ENCODE measurements around the gene TMOD1. TPM values are rescaled to one million over a fixed set of nuclear protein-coding genes. Genes with fewer than 3 reads are reported as not detected.

The TMOD1 gene
- total and polyA plus RNA-seq, 4 donors: 2.4 to 7.9 (median 5.2) TPM

DNA sequence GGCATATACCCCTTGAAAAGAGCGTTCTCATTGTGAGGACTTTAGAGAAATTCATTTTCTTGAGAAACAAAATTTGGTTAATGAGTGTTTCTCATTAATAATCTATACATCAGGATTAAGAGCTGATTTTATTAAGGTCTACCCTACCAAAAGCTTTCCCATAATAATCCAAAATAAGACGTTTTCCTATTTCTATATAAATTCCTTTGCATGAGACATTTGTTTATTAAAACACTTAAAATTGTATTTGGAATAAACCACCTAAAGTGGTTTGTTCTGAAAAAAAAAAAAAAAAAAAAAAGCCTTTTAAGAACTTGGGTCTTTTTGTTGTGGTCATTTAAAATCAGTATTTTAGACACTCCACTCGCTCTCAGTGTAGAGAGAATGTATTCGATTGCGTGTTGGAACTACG is 695 bp upstream of the TMOD1 start:
- no peak overlapping the region for H3K27ac ChIP-seq (ENCODE audit: low read depth in 1 of 2, low read length in 1 of 2)
- H3K9ac ChIP-seq (ENCODE audit: insufficient read depth in 1 of 2, low read length in 2 of 2): no peak overlapping the region
- H3K27me3 ChIP-seq (ENCODE audit: control insufficient read depth in 3 of 3, insufficient read depth in 3 of 3, low read length in 2 of 3): peaks cover 0 to 61% (median 53%) of the 10 kb centered on the region in 3 donors
- DNase-seq (no peak), ATAC-seq (ENCODE audit: insufficient read depth, low FRiP score) (no peak)
- H3K4me3 ChIP-seq: peak overlapping the region; percentile 50
- peaks cover 0 to 6% (median 3%) of the 10 kb centered on the region in 4 donors for H3K36me3 ChIP-seq (ENCODE audit: control insufficient read depth in 4 of 4, insufficient read depth in 4 of 4, low read length in 4 of 4)
- H3K4me1 ChIP-seq (ENCODE audit: control insufficient read depth in 5 of 5, insufficient read depth in 5 of 5, low read length in 5 of 5): peaks cover 0 to 10% (median 8%) of the 10 kb centered on the region in 5 donors
- TF ChIP-seq, protein P1, sequence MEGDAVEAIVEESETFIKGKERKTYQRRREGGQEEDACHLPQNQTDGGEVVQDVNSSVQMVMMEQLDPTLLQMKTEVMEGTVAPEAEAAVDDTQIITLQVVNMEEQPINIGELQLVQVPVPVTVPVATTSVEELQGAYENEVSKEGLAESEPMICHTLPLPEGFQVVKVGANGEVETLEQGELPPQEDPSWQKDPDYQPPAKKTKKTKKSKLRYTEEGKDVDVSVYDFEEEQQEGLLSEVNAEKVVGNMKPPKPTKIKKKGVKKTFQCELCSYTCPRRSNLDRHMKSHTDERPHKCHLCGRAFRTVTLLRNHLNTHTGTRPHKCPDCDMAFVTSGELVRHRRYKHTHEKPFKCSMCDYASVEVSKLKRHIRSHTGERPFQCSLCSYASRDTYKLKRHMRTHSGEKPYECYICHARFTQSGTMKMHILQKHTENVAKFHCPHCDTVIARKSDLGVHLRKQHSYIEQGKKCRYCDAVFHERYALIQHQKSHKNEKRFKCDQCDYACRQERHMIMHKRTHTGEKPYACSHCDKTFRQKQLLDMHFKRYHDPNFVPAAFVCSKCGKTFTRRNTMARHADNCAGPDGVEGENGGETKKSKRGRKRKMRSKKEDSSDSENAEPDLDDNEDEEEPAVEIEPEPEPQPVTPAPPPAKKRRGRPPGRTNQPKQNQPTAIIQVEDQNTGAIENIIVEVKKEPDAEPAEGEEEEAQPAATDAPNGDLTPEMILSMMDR (IDR thresholded peaks at IDR 0.05; ENCODE audit: control extremely low read depth, extremely low read depth): no peak
- 12 to 17% methylated on average over 6 of the region's 6 CpGs for WGBS, 2 donors
- H3K9me3 ChIP-seq (ENCODE audit: control insufficient read depth in 4 of 4, insufficient read depth in 3 of 4, low read length in 3 of 4): no peaks in the 10 kb centered on the region

DNA sequence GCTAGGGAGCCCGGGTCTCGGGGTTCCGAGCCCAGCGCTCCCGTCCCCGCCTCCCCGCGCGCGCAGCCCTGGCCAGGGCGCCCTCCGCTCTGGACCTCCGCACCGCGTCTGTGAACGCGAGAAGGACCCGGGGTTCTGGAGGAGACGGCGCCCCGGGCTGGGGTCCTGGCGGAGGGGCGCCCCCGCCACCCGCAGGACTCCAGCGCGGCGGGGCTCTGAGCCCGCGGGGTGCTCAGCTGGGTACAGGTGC is 431 bp downstream of the TMOD1 start:
- WGBS, 2 donors: 1% methylated on average over 29 to 30 of the region's 30 CpGs
- peak; percentile 4 for ATAC-seq (ENCODE audit: insufficient read depth, low FRiP score)
- Histone ChIP-seq H3K9me3 (ENCODE audit: control insufficient read depth in 4 of 4, insufficient read depth in 3 of 4, low read length in 3 of 4) (no peaks in the 10 kb centered on the region), H3K27me3 (ENCODE audit: control insufficient read depth in 3 of 3, insufficient read depth in 3 of 3, low read length in 2 of 3) (peaks cover 0 to 70% (median 60%) of the 10 kb centered on the region in 3 donors), H3K4me1 (ENCODE audit: control insufficient read depth in 5 of 5, insufficient read depth in 5 of 5, low read length in 5 of 5) (peaks cover 0 to 10% (median 8%) of the 10 kb centered on the region in 5 donors), H3K27ac (ENCODE audit: low read depth in 1 of 2, low read length in 1 of 2) (peak overlapping the region in 1 of 2 donors; percentile 93), H3K4me3 (peak overlapping the region; percentile 66), H3K9ac (ENCODE audit: insufficient read depth in 1 of 2, low read length in 2 of 2) (no peak overlapping the region), H3K36me3 (ENCODE audit: control insufficient read depth in 4 of 4, insufficient read depth in 4 of 4, low read length in 4 of 4) (no peaks in the 10 kb centered on the region)
- no peak for DNase-seq
- TF ChIP-seq, protein P1 (IDR thresholded peaks at IDR 0.05; ENCODE audit: control extremely low read depth, extremely low read depth): no peak

DNA sequence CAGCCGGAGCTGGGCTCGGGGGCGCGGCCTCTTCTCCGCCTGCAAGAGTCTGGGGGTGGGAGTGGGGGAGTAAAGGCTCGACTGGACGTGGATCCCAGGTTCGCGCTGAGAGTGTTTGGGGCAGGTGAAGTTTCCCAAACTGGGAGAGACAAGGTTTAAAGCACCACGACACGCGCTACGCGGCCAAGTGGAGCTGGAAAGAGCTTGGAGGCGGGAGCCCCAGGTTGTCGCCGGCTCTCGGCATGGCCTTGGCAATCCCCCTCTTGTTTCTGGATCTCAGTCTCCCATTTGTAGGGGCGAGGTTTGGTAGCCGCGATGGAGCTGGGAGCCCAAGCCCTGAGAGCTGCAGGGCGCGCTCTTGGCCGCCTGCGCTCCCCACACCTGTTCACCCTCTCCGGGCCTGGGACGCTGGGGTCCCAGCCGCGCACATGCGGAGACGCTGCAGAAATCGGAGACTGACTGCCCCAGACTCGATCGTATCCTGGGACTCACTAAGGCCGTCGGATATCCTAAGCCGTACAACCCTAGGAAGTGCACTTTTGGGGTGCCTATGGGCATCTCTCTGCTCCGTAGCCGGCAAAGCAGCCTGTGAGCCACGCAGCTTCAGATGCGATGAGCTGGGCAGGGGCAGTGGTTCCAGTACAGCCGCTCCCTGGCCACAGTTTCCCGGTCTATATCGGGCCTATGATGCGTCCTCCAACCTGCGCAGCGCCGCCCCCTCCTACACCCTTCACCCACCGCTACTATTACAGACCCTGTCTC is 937 bp downstream of the TMOD1 start:
- TF ChIP-seq, protein P1 (IDR thresholded peaks at IDR 0.05; ENCODE audit: control extremely low read depth, extremely low read depth): no peak
- Histone ChIP-seq H3K27ac (ENCODE audit: low read depth in 1 of 2, low read length in 1 of 2) (peak overlapping the region in 1 of 2 donors; percentile 93), H3K4me3 (peak overlapping the region; percentile 66), H3K36me3 (ENCODE audit: control insufficient read depth in 4 of 4, insufficient read depth in 4 of 4, low read length in 4 of 4) (no peaks in the 10 kb centered on the region), H3K9ac (ENCODE audit: insufficient read depth in 1 of 2, low read length in 2 of 2) (no peak overlapping the region), H3K4me1 (ENCODE audit: control insufficient read depth in 5 of 5, insufficient read depth in 5 of 5, low read length in 5 of 5) (peaks cover 0 to 10% (median 8%) of the 10 kb centered on the region in 5 donors), H3K27me3 (ENCODE audit: control insufficient read depth in 3 of 3, insufficient read depth in 3 of 3, low read length in 2 of 3) (peaks cover 0 to 70% (median 60%) of the 10 kb centered on the region in 3 donors), H3K9me3 (ENCODE audit: control insufficient read depth in 4 of 4, insufficient read depth in 3 of 4, low read length in 3 of 4) (no peaks in the 10 kb centered on the region)
- ATAC-seq (ENCODE audit: insufficient read depth, low FRiP score) (peak; percentile 17), DNase-seq (no peak)
- 3 to 11% methylated on average over 49 of the region's 49 CpGs for WGBS, 2 donors

Data from lung (tissue), 12 donors.